NCI-H2107 (cell line): ENCODE measurements around the gene LRRC45.

Source experiments
- DNase-seq: peaks from one replicate; lab custom pipeline; 2025; lab: John Stamatoyannopoulos, UW

The LRRC45 gene

DNA sequence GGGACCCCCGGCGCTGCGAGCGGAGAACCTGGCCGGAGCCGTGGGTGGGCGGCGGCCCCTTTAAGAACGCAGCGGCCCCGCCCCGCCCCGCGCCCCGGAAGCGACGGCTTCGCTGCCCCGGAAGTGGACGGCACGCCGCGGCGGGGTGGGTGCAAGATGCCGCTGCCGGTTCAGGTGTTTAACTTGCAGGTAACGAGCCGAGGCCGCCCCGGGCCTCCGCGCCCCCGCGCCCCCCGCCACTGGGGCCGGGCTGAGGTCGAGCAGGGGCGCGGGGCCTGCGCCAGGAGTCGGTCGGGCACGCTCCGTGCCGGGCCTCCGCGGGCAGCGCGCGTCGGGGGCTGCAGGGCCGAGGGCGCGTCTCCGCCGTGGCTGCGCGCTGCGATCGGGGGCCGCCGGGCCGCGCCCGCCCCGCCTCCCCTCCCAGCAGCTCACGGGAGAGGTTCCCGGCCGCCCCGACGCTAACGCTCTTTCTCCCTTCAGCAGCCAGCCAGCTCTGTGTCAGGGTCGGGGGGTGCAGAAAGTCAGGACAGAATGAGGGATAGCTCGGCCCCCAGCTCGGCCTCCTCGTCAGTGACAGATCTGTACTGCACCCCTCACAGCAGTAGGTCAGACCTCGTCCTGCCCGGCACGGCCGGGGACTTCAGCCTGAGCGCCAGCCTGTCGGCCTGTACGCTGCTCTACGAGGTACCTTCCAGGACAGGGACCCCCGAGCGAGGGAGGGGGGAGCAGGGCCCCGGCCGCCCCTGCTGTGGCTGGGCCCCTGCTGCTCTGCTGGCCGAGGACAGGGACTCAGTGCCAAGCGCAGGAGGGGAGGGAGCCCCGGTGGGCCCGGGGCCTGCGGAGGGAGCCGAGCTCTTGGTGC is 28.9 kb downstream of the LRRC45 start, which contains the start of the genes GPS1 and RFNG:
TSS of gene GPS1 (plus strand) at position 123 of the 862 bp plus-strand sequence. CDS start at position 157, 34 bp downstream.
TSS of gene RFNG (minus strand) at position 36 of the 862 bp plus-strand sequence. CDS start 45 bp downstream, outside the sequence.
- DNase-seq = peak; percentile 45

DNA sequence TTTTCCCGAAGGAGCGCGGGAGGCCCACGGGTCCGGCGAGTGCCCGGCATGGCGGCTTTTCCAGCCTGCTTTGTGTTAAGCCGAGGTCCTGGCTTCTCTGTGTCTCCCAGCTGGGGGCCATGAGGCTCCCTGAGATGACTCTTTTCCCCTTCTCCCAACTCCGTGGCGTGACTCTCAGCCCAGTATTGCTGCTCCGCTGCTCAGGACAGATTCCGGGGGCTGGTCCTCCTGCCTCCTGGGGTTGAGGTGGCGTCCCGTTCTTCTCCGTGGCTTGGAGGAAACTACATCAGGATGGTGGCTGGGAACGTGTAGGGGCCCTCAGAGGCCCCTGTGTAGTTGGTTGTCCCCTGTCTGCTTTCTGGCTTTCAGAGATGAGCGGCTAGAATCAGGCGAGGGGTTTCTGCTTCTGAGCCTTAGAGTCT is 29.5 kb downstream of the LRRC45 start:
- DNase-seq = no peak

DNA sequence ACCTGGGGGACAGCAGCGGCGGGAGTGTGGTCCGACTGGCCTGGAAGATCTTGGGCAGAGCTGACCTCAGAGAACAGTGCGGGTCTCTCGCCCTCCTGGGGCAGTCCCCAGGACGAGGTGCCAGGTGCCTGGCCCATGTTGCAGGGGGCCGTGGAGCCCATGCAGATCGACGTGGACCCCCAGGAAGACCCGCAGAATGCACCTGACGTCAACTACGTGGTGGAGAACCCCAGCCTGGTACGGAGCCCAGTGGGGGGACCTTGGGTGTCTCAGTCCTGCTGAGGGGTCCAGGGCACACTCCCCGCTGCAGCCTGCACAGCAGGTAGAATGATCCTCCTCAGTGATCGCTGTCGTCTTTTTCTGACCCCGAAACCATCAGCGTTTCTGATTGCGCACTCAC is 30.0 kb downstream of the LRRC45 start:
- no peak for DNase-seq

DNA sequence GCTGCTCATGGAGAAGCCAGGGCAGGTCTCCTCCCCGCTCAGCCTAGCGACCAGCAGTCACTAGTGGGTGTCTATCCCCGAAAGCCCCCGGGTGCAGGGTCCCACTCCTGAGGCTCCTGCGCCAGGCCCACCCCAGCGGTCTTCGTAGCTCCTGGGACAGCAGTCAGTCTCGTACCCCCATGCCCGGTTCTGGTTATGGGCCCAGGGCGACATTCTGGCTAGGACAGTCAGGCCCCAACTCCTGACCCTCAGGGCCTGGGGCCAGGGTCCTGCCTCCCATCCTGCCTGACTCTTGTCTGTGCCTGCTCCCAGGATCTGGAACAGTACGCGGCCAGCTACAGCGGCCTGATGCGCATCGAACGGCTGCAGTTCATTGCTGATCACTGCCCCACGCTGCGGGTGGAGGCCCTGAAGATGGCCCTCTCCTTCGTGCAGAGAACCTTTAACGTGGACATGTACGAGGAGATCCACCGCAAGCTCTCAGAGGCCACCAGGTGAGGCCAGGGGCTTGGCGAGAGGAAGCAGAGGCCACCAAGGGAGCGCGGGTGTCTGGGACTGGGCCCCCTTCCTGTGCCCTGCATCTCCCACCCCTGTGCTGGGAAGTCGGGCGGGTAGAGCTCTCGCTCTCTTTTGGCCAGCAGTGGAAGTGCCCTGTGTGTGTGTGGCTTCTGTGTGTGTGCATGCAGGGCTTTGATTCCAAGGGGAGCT is 30.6 kb downstream of the LRRC45 start:
- DNase-seq = no peak

DNA sequence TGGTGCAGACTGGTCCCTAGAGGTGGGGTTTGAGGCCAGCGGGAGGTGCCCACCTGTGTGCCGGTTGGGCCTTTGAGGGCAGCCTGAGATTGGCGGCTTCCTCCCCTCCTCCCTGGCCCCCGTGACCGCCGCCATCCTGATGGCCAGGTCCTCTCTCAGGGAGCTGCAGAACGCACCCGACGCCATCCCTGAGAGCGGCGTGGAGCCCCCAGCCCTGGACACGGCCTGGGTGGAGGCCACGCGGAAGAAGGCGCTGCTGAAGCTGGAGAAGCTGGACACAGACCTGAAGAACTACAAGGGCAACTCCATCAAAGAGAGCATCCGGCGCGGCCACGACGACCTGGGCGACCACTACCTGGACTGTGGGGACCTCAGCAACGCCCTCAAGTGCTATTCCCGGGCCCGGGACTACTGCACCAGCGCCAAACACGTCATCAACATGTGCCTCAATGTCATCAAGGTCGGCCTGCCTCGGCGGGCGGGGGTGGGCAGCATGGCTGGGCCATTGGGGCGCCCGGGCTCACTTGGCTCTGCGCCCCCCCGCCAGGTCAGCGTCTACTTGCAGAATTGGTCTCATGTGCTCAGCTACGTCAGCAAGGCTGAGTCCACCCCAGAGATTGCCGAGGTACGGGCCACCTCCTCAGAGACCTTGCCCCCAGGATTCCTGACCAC is 31.4 kb downstream of the LRRC45 start:
- no peak for DNase-seq

DNA sequence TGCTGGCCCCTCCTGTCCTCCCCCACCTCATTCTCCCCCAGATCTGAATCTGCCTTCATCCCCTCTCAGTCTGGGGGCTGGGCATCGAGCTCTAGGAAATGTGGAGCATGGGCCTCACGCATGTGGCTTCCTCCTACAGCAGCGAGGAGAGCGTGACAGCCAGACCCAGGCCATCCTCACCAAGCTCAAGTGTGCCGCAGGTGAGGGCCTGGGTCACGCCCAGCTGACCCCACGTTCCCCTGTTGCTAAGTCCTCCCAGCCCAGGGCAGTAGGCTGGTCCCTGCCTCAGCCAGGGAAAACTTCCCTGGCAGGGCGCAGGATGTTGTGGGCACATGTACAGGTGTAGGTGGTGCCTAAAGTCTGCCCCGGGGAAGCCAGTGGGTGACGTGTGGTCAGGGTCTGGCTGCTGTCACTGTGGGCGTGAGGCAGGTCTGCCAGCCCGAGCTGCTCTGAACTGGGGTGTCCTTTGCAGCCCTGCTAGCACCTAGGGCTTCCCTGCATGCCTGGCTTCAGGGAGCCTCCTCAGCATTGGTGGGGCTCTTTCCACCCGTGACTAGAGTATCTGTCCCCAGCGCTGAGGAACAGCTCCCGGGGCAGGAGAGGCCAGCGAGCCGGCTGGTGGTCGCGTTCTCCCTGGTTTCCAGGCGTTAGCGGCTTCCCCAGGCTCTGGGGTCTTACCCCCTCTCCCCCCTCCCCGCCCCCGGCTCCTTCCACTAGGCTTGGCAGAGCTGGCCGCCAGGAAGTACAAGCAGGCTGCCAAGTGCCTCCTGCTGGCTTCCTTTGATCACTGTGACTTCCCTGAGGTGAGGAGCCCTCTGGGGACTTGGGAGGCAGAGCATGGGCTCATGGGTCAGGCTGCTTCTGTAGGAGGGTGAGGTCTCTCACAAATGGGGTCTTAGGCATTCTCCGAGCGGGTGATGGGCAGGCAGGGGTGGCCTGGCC is 32.2 kb downstream of the LRRC45 start:
- no peak for DNase-seq

DNA sequence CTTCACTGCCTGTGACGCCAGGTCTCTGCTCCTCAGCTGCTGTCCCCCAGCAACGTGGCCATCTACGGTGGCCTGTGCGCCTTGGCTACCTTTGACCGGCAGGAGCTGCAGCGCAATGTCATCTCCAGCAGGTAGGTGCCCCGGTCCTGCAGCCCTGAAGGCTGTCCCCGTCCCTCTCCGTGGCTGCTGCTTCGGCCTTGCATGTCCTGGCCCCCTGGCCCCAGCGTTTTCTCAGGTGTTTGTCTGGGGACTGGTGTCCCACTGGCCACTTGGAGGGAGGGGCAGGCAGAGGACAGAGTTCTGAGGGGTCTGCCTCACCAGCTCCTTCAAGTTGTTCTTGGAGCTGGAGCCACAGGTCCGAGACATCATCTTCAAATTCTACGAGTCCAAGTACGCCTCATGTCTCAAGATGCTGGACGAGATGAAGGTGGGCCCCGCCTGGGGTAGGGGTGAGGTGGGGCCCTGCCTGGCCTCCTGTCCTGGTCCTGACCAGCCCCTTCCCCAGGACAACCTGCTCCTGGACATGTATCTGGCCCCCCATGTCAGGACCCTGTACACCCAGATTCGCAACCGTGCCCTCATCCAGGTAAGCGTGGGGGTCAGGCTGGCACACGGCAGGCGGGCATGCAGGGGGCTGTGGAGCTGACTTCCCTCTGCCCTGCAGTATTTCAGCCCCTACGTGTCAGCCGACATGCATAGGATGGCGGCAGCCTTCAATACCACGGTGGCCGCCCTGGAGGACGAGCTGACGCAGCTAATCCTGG is 33.0 kb downstream of the LRRC45 start:
- DNase-seq = no peak

DNA sequence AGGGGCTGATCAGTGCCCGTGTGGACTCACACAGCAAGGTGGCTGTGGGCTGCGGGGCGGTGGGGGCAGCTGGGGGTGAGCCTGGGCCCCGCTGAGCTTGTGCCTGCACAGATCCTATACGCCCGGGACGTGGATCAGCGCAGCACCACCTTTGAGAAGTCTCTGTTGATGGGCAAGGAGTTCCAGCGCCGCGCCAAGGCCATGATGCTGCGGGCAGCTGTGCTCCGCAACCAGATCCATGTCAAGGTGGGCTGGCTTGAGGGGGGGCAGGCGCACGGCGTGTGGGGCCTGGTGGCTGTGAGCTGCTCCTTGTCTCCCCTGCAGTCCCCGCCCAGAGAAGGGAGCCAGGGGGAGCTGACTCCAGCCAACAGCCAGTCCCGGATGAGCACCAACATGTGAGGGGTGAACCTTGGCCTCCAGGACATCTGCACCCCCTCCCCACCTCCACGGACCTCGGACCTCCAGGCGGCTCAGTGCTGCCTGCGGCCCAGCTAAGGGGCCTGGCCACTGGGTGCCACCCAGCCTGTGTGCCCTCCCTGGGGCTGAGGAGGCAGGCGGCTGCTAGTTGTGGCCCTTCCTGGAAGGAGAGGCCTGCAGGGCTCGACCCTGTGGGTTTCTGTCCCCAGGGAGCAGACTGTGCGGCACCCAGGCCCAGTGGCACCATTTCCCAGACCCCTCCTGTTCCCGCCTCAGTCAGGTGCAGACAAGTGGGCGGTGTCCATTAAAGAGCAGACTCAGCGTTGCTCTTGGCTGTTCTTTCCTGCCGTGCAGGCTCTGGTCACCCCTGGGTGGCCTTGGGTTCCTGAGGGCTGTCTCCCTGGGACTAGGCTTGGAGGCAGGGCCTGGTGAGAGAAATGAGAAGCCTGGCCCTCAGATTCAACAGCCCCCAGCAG is 33.9 kb downstream of the LRRC45 start:
- DNase-seq = no peak

DNA sequence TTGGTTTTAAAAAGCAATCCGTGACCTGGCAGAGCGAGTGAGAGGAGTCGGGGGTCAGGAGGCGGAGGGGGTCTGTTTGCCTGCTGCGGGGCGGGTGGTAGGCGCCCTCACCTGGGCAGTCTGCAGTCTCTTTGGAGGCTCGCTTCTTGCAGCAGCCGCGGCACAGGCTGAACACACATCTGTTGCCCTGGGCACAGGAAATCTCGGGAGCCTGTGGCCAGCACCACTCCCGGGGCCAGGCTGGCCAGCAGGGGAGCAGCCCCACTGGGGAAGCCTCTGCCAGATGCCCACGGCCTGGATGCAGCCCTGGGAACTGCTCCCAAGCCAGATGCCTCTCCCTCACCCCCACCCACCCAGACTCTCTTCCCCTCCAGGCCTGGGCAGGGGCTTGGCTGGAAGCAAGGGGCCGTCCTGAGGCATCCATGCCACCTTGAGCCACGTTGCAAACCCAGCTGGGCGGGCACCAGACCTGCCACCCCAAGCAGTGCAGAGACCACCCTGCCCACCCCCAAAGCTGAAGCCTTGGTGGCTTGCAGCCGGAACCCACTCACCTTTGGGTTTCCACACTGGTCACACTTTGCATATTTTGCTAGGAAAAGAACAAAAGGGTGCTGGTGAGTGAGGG is 35.2 kb downstream of the LRRC45 start:
- DNase-seq = no peak

DNA sequence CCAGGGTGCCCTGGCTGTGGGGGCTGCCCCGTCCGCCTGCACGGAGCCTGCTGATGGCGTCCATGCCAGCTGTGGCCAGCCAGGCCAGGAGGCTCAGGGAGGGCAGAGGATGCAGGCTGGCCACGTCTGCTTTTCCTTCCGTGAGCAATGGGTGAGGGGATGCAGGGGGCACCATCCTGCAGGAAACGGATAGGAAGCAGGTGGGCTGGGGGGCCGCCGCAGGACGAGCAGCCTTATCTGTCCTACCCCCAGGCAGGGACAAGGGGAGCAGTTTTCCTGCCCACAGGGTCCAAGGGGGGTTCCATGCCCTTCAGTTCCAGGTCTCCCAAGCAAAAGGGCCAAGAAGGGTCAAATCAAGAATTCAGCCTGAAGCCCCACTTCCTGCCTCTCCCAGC is 35.7 kb downstream of the LRRC45 start:
- no peak for DNase-seq

DNA sequence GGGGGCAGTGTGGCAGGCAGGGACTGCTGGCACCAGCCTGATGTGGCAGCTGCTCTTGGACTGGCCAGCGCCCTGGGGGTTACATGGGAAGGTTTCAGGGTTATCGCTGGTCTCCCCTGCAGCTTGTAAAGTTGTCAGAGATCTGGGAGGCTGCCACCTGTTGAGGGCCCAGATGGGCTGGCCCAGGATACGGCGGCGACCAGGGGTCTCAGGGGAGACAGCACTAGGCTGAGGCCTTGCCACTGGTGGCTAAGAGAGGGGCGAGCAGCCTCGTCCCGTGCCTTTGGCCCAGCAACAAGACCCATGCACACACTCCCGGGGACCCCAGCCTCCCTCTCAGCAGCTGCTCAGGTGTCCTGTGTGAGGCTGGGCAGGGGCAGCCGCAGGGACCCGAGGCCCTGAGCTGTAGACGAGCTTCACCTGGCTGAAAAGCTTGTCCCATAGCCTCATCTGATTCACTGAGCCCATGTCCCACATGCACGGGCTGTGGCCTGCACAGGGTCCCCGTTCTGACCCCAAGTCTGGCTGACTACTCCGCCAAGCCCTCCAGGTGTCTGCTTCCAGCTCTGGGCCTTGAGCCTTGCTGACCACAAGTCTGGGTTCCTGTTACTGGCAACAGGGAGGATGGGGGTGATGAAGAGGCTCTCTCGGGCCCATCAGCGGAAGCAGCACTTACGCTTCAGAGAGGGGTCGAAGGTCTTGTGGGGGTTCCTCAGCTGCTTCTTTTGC is 36.3 kb downstream of the LRRC45 start:
- no peak for DNase-seq

DNA sequence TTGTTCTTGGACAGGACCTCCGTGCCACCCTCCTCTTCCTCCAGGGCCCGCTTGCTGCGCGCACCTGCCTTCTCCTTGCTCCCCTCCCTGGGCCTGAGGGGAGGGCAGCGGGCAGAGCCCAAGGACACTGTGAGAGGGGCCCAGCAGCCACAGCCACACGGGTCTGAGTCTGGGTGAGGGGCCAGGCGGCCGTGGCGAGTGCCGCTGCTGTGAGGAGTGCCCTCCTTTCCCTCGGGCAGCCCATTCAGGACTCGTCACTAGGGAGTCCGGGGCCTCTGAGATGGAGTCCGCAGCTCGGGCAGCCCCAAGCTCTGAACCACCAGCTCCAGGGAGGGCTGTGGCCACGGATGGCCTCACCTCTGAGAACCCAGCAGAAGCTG is 36.9 kb downstream of the LRRC45 start:
- DNase-seq = no peak

DNA sequence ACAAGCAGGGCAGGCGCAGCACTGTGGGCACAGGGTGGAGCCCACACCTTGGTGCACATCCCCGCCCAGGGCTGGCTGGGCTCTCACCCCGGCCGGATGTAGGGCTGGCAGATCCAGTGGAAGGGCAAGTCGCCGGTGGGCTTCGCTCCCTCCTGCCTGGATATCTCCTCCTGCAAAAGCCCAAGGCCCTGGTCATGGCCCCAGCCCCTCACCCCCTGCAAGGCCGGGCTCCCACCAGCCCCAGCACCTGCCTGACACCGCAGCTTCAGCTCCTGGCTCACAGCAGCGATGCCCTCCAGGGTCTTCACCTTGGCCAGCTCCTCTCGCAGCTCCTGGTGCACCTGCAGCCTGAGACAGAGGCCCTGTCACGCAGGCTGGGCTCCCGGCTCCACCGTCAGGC is 37.5 kb downstream of the LRRC45 start:
- no peak for DNase-seq

DNA sequence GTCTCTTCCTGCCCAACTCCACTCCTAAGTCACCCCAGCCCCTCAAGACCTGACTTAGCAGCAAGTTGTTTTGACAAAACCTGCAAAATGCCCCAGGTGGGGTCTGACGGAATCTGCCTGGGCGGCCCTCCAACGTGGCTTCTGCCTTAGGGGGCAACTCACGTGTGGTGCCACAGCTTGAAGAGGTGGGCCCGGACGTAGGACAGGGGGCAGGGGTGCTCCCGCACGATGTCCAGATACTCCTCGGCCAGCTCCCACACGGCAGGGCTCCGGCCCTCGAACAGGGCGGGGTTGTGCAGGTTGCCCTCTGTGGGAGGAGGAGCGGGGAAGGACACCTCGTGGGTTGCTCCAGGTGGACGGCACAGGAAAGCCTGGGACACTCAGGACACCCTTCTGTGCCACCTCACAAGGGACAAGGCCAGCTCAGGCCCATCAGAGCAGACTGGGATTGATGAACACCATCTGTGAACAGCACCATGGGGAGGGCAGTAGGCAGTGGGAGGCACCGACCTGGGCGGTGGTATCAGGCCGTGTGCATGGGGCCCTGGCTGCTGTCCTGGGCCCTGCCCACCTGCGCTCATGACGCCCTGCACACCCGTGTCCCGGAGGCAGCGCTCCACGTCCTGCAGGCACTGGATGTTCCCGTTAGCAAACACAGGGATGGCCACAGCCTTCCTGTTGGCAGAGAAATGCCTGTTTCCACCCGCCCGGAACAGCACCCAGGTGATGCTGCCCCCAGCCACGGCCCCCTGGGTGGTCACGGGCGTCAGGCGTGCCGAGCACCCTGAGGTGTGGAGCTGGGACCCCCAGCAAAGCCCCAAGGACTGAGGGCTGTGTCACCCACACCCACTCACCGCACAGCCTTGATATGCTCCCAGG is 38.2 kb downstream of the LRRC45 start:
- no peak for DNase-seq

DNA sequence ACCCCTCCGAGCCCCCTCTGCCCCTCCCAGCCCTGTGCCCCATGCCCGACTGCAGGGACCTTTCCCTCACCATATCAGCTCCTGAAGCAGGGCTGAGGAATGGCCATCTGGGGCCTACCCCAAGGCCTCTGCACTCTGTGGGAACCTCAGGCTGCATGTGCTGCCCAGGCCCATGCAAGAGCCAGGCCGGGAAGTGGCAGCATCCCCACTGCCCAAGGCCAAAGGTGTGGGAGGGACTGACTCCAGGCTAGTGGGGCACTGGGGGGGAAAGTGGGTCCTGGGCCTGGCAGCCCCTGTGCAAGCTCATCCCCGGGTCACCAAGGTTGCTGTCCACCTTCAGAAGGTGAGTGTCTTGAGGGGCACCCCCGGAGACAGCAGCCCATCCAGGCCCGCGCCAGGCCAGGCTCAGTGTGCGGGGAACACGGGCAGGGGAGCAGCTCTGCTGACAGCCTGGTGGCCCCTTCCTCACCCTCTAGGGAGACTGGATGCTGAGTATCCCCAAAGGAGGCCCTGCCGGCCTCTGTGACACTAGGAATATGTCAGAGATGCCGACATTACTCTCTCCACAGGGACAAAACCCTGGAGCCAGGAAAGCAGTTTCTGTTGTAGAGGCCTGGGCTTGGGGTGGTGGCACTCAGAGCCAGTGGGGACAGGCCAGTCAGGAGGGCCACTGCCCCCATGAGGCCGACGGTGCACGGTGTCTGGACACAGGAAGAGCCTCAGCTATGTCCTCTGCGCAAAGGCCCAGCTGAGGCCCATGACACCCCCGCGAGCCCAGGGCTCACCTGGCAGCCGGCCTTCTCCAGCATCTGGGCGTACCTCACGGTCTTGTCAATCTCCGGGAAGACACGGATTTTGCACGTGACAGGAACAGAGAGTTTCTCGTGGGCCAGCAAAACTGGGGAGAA is 39.2 kb downstream of the LRRC45 start:
- no peak for DNase-seq

DNA sequence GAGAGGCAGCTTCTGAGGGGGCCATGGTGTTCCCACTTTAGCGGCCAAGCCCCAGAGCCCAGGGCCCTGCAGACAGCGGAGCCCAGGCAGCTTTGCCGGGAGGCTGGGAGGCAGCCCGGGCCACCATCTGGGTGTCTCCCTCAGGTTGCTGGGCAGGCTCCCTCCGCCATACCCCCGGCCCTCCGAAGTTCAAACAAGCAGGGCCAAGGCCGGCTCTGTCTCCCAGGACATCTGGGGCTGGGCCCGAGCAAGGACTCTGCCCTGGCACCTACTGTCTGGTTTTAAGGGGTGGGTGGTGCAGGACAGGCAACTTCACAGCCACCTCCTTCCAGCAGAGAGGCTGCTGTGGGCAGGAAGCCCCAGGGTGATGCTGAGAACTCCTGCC is 39.9 kb downstream of the LRRC45 start:
- no peak for DNase-seq
